Measurements from ENCODE around the gene TMEM131. TPM values are rescaled to one million over a fixed set of nuclear protein-coding genes. Genes with fewer than 3 reads are reported as not detected.

Gene TMEM131
- total and polyA plus RNA-seq, 2 of the 8 experiments (the other 6 are each of a cell fraction or from before 2014, with no cell fraction given) = 9.7 to 22.9 TPM

- TF ChIP-seq POLR2A (IDR thresholded peaks at IDR 0.05; ENCODE audit: control extremely low read depth in 1 of 2, low read depth in 2 of 2, low read length in 2 of 2) (no peak), POU5F1 (IDR thresholded peaks at IDR 0.05; ENCODE audit: low read depth, low read length) (no peak), CBX5 (IDR thresholded peaks at IDR 0.05; ENCODE audit: low read depth, low read length) (no peak), BACH1 (IDR thresholded peaks at IDR 0.05; ENCODE audit: low read length) (no peak), NANOG (IDR thresholded peaks at IDR 0.05; ENCODE audit: insufficient read depth, low read depth, low read length, poor library complexity, severe bottlenecking) (no peak)
Observed at GRCh38 chr2:97953853-97954252, 41.9 kb downstream of the TMEM131 start (continued).

Data from H1 (cell line).